GM23338 (cell line): ENCODE results near the gene GOLGA2. TPM values are rescaled to one million over a fixed set of nuclear protein-coding genes. Genes with fewer than 3 reads are reported as not detected.

Experiments used
- ATAC-seq: fragments of 200-7000 bp; cut with Tn5 transposase; 3 replicates; pipeline ENCODE4 v1.9.1; 2020
- DNase-seq: peaks from one replicate; pipeline ENCODE4 v3.0.0-alpha.2; 2015; ENCODE audit warnings: low spot score
- H2AFZ ChIP-seq: fragments of 200-600 bp; sonication (generic); 2 replicates; pipeline ENCODE4 v1.8.0; 2016; ENCODE audit warnings: antibody characterized with exemption, mild to moderate bottlenecking, moderate library complexity
- H3F3A ChIP-seq: fragments of 200-600 bp; sonication (generic); replicated peaks from 2 replicates; pipeline ENCODE4 v1.8.0; 2017; ENCODE audit warnings: antibody characterized with exemption, mixed run types, low read depth
- H3K27ac ChIP-seq: fragments of 200-600 bp; sonication (generic); 2 replicates; pipeline ENCODE4 v1.6.1; 2016; ENCODE audit warnings: low read depth
- H3K27me3 ChIP-seq: fragments of 200-600 bp; sonication (generic); 2 replicates; pipeline ENCODE4 v1.8.0; 2016; ENCODE audit warnings: mild to moderate bottlenecking, mixed run types, moderate library complexity; ENCODE audit not compliant: insufficient read depth
- H3K36me3 ChIP-seq: fragments of 200-600 bp; sonication (generic); 2 replicates; pipeline ENCODE4 v1.8.0; 2016; ENCODE audit warnings: mild to moderate bottlenecking; ENCODE audit not compliant: insufficient read depth
- H3K4me1 ChIP-seq: fragments of 200-600 bp; sonication (generic); 2 replicates; pipeline ENCODE4 v1.8.0; 2016; ENCODE audit warnings: mild to moderate bottlenecking, moderate library complexity; ENCODE audit not compliant: insufficient read depth
- H3K4me2 ChIP-seq: fragments of 200-600 bp; sonication (generic); 2 replicates; pipeline ENCODE4 v1.7.1; 2017; ENCODE audit warnings: mixed run types
- H3K4me3 ChIP-seq: fragments of 200-600 bp; sonication (generic); 2 replicates; pipeline ENCODE4 v1.6.1; 2016; ENCODE audit warnings: mixed run types
- H3K79me2 ChIP-seq: fragments of 200-600 bp; sonication (generic); replicated peaks from 2 replicates; pipeline ENCODE4 v1.8.0; 2017; ENCODE audit warnings: mild to moderate bottlenecking; ENCODE audit not compliant: insufficient read depth
- H3K9me2 ChIP-seq: fragments of 200-600 bp; sonication (generic); 2 replicates; pipeline ENCODE4 v1.8.0; 2017; ENCODE audit not compliant: insufficient read depth
- H4K20me1 ChIP-seq: fragments of 200-600 bp; sonication (generic); replicated peaks from 2 replicates; pipeline ENCODE4 v1.8.0; 2017; ENCODE audit warnings: mild to moderate bottlenecking; ENCODE audit not compliant: insufficient read depth
- H3K27ac Mint-ChIP-seq: 2 replicates; pipeline ENCODE4 v1.8.0; 2020; ENCODE audit warnings: inconsistent platforms, mild to moderate bottlenecking, moderate library complexity, mixed read lengths
- H3K27me3 Mint-ChIP-seq: 3 replicates; pipeline ENCODE4 v1.8.0; 2022; ENCODE audit warnings: low read depth, mild to moderate bottlenecking, moderate library complexity, mixed read lengths, inconsistent platforms; ENCODE audit not compliant: insufficient read depth, poor library complexity
- H3K36me3 Mint-ChIP-seq: 3 replicates; pipeline ENCODE4 v1.8.0; 2021; ENCODE audit warnings: low read depth, mild to moderate bottlenecking, inconsistent platforms, moderate library complexity, mixed read lengths
- H3K4me1 Mint-ChIP-seq: 3 replicates; pipeline ENCODE4 v1.8.0; 2020; ENCODE audit warnings: mild to moderate bottlenecking, inconsistent platforms, mixed read lengths
- H3K4me3 Mint-ChIP-seq: 3 replicates; pipeline ENCODE4 v1.8.0; 2021; ENCODE audit warnings: moderate library complexity, mild to moderate bottlenecking, inconsistent platforms, mixed read lengths
- H3K9me3 Mint-ChIP-seq: 3 replicates; pipeline ENCODE4 v1.8.0; 2020; ENCODE audit warnings: moderate library complexity, mild to moderate bottlenecking, inconsistent platforms, mixed read lengths
- ETS1 ChIP-seq: IDR thresholded peaks from 2 replicates; pipeline ENCODE4 v1.6.1; 2016; ENCODE audit warnings: antibody characterized with exemption
- EZH2 ChIP-seq: fragments of 200-600 bp; sonication (generic); IDR thresholded peaks from one replicate; pipeline ENCODE4 v1.8.0; 2017; ENCODE audit warnings: antibody characterized with exemption, mild to moderate bottlenecking, low read depth; ENCODE audit not compliant: unreplicated experiment
- JUNB ChIP-seq: IDR thresholded peaks from one replicate; pipeline ENCODE4 v1.6.1; 2016; ENCODE audit warnings: antibody characterized with exemption; ENCODE audit not compliant: unreplicated experiment
- NANOG ChIP-seq: IDR thresholded peaks from 2 replicates; pipeline ENCODE4 v1.6.1; 2016; ENCODE audit warnings: antibody characterized with exemption, borderline replicate concordance
- REST ChIP-seq: IDR thresholded peaks from one replicate; pipeline ENCODE4 v1.6.1; 2018; ENCODE audit warnings: antibody characterized with exemption; ENCODE audit not compliant: unreplicated experiment
- ZNF114 ChIP-seq: fragments of 250-450 bp; sonication (Bioruptor Pico); IDR thresholded peaks from 2 replicates; pipeline ENCODE4 v1.5.0; 2020; ENCODE audit warnings: mild to moderate bottlenecking, moderate library complexity
- ZNF331 ChIP-seq: fragments of 250-450 bp; sonication (Bioruptor Pico); IDR thresholded peaks from 2 replicates; pipeline ENCODE4 v1.5.0; 2020; ENCODE audit warnings: low read depth, mild to moderate bottlenecking, moderate library complexity
- ZNF462 ChIP-seq: fragments of 250-450 bp; sonication (Bioruptor Pico); IDR thresholded peaks from 2 replicates; pipeline ENCODE4 v1.5.0; 2020; ENCODE audit warnings: mild to moderate bottlenecking, moderate library complexity
- polyA plus RNA-seq: library from polyadenylated mRNA; unstranded; fragments of >200 nt; fragmentation: Nextera tagmentation; extraction: Ambion mirVana; gene quantifications from 2 replicates; pipeline ENCODE4 v1.2.1, GENCODE V29; 2016
- total RNA-seq: library from RNA; depleted of rRNA; stranded (reverse); fragments of >200 nt; shearing (Covaris generic); gene quantifications from 2 replicates; pipeline ENCODE4 v1.2.3, GENCODE V29; 2014

GOLGA2 gene
- total and polyA plus RNA-seq, 2 experiments from 2014 or later = 32.6 to 48.4 TPM

GRCh38 chr9:128208386-128208785 lies 67.4 kb downstream of the GOLGA2 start:
- Histone ChIP-seq H3K27ac (no peak overlapping the region), H3K4me3 (no peak overlapping the region), H3K4me2 (no peak overlapping the region), H3K9me2 (no peaks in the 10 kb centered on the region), H3F3A (no peaks in the 10 kb centered on the region), H4K20me1 (peaks cover 3% of the 10 kb centered on the region; the same call in 1 of the 2 replicates), H3K4me1 (peaks cover 9% of the 10 kb centered on the region; the same call in 1 of the 2 replicates), H3K36me3 (no peaks in the 10 kb centered on the region), H3K79me2 (0 out of 2 replicates have a peak, but pooled peaks cover 4% of the 10 kb centered on the region), H3K27me3 (no peaks in the 10 kb centered on the region), H2AFZ (no peak overlapping the region)
- Mint-ChIP-seq H3K4me1 (peaks cover 17% of the 10 kb centered on the region), H3K27ac (no peak overlapping the region), H3K27me3 (peaks cover 21% of the 10 kb centered on the region), H3K4me3 (no peak overlapping the region; the same call in 2 of the 3 replicates), H3K9me3 (no peaks in the 10 kb centered on the region; the same call in 2 of the 3 replicates), H3K36me3 (peaks cover 2% of the 10 kb centered on the region; the same call in 1 of the 3 replicates)
- DNase-seq (no peak), ATAC-seq (no peak)
- TF ChIP-seq NANOG (no peak), ZNF331 (no peak), EZH2 (no peak), JUNB (no peak), ZNF114 (CRISPR knock-in tag) (no peak), ETS1 (no peak), ZNF462 (CRISPR knock-in tag) (no peak), REST (no peak)
